Fibroblast of lung (primary cell): ENCODE measurements around the gene PDE4B.

Experiments used
- CTCF ChIP-seq, 2 donors: IDR thresholded peaks in 1 of 2; conservative IDR thresholded peaks in 1 of 2; 1 replicate in 1 of 2; 2 replicates in 1 of 2; pipeline ENCODE4 v1.5.1; 2011 to 2012; ENCODE audit warnings: low read length in 2 of 2, control low read depth in 1 of 2, inconsistent platforms in 1 of 2, low read depth in 1 of 2, mild to moderate bottlenecking in 1 of 2
- EZH2 ChIP-seq: IDR thresholded peaks from 2 replicates; pipeline ENCODE4 v1.5.1; 2012; ENCODE audit warnings: low read length, control low read depth, mild to moderate bottlenecking; ENCODE audit errors: missing control alignments

GRCh38 chr1:66303646-66304045, 511.0 kb downstream of the PDE4B start:
- no peak for TF ChIP-seq CTCF (conservative IDR thresholded peaks at IDR 0.05 in 1 of 2, IDR thresholded peaks at IDR 0.05 in 1 of 2; ENCODE audit: low read depth in 1 of 2, low read length in 2 of 2)
- TF ChIP-seq EZH2, result no peak
